Hypothalamus (tissue), 51 donors: Measurements from ENCODE around the gene RPH3AL.

ENCODE experiments used
- DNase-seq, 51 donors: peaks; one replicate each; lab custom pipeline; 2025; lab: John Stamatoyannopoulos, UW

Gene RPH3AL

DNA sequence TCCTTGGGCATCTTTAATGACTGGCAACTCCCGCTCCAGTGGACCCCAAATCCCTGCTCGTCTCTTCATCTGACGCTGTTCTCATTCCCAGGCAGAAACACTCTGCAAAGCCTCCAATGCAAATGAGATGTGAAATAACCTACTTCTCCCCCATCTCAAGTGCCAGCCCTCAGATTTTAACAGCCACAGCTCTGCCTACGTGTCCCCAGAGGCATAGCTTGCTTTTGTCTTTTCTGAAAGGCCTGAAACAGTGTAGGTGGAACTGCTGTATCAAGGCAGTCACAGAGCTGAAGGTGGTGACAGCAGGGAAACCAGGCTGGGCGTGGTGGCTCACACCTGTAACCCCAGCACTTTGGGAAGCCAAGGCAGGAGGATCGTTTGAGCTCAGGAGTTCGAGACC is 14.7 kb downstream of the RPH3AL start:
- peak in 2 of 51 donors; percentile 22 to 61 for DNase-seq

DNA sequence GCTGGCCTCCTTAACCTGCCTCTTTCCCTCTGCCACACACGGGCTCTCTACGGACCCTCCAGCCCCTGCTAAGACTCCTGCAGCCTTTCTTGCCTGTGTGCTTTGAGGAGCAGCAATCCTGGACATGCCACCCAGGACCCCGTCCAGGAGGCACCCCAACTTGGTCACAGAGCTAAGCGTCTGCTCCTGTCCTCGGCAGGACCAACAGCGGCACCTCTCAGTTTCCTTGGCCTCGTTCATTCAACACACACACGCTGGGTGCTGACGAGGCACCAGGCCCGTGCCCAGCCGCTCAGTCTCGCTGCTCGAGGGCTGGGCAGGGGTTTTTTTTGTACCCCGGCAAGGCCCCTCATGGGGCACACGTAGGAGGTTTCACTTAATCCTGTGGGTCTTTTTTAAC is 15.2 kb downstream of the RPH3AL start:
- no peak for DNase-seq

DNA sequence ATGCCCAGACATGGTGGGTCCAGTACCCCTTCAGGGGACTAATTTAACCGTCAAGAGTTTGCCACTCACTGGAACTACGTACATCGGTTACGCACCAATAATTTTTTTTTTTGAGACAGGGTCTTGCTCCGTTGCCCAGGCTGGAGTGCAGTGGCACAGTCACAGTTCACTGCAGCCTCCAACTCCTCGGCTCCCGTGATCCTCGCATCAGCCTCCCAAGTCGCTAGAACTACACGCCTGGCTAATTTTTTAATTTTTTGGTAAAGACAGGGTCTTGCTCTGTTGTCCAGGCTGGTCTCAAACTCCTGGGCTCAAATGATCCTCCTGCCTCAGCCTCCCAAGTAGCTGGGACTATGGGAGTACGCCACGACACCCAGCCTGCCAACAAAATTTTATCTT is 15.6 kb downstream of the RPH3AL start:
- no peak for DNase-seq

DNA sequence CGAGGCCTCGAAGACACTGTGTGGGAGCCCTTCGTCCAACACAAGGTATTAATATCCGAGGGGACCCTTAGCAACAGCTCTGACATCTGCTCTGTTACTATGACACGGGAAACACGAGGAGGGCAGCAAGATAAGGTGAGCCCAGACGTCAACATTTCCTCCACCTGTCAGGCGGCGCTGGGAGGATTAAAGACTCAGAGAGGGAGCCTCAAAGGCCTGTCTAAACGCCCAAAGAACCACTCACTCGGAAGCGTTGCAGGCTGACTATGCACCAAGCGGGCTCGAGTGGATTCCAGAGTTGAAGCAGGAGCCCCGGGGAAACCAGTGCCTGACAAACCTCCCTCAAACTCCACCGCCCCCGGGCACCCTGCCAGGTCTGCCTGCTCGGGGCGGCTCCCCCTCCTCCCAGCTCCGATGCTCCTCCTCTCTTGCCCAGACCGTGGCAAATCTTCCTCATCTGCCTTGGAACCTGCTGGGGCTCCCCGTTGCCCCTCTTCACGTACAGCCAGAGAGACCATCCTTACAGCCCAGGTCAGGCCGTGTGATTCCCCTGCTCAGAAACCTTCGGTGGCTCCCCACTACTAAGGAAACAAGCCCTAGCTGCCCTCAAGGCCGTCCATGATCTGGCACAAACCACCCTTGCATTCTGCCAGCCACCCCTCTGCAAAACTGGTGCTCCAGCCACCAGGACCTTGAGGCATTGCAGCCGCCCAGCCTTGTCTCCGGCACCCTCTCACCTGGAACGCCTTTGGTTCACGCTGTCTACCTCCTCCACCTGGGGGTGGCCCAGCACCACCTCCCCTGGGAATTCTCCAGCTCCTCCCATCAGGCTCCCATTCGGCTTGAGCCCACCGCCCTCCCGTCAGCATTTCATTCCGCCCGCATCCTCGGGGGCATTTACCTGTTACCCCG is 16.2 kb downstream of the RPH3AL start:
- DNase-seq, result peak in 5 of 51 donors; percentile 11 to 50 (median 24)

DNA sequence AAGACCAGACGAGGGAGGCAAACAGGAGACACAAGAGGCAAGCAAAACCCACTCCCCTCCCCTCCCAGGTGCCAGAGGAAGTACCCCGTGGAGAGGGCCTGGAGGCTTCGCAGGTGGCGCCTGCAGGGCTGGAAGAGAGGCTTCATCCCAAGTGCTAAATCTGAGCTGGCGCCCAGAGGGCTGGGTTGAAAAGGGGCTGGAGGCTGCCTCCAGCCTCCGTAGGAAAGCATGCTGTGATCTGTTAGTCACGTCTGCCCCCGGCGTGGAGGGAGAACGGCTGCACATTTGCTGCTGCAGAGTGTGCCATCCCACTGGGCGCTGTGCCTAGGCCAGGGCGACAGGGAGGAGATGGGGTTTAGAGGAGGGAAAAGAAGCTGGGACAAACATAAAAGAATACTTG is 16.9 kb downstream of the RPH3AL start:
- no peak for DNase-seq

DNA sequence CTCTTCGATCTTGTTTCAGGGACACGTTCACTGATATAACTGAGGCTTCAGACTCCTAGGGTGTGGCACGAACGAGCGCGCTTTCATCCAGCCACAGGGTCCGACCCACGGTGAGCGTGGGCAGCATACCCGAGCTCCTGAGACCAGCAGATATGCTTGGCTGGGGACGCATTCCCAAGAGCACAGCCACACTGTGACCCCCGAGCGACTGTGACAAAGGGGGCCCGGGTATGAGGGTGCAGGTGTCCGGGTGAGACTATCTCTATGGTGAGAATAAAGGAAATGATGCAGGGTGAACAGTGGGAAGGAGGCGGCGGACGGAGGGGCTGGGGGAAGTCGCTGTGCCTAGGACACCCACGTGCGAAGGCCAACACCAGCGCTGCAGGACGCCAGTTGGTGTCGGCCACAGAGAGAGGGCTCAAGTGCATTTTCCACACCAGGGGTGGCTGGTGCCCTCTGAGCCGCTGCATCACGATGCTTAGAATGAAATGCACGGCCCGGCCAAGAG is 17.6 kb downstream of the RPH3AL start:
- DNase-seq, result no peak

DNA sequence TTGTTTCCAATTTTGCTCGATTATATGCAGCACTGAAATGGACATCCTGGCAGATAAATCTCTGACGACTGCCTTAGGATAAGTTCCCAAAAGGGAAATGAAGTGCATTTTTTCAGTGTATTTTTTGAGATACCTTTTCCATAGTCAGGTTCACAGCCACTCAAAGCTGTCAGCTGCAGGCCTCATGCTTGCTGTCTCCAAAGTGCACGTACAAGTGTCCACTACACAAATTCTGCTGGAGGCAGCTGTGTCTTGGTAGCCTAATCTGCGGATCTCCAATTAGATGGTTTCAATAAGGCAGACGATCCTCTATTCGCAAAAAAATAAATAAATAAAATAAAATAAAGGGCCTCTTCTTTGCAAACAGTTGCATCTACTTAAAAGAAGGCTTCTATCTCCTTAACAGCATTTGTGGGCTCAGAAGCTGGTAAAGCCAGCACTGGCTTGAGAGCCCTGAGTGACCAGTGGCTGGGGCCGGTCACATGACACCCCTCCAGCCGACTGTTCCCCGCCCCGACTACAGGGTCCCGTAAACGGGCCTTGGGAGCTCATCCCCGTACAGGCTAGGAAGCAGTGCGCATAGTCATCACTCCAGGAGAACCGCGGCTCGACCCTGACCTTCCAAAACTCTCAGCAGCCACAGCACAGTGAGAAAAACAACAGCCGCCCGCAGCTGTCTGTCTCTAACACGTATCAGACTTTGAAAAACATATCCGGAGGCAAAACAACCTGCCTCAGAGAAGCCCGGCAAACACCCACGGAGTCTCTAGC is 18.8 kb downstream of the RPH3AL start:
- peak in 48 of 51 donors; percentile 15 to 86 (median 61) for DNase-seq

DNA sequence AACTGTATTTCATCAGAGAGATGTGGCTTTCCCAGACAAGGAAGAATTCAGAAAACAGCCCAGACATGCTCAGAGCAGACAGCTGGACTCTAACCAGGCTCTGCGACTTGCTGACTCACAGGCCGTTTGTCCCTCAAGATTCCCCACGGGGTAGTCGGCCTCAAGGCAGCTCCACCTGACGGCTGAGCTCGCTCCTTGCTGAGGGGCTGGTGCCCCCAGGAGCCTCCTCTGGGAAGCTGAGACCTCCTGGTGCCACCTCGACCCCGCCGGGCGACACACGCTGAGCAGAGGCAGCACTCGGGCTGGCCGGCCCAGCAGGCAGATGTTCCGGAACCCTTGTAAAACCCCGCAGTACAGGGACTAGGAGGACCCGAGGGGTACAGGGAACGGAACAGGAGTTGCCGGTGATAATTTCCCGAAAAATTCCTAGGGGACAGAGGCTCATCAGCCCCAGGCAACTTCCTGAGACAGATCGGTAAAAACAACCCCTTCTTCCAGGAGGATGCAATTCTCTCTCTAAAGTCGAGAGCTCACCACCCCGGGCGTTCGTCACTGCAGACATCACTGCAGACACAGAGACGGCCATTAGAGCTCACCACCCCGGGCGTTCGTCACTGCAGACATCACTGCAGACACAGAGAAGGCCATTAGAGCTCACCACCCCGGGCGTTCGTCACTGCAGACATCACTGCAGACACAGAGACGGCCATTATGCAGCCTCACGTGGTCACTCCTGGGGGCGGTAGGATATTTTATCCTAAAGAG is 19.9 kb downstream of the RPH3AL start:
- peak in 3 of 51 donors; percentile 5 to 24 (median 10) for DNase-seq

DNA sequence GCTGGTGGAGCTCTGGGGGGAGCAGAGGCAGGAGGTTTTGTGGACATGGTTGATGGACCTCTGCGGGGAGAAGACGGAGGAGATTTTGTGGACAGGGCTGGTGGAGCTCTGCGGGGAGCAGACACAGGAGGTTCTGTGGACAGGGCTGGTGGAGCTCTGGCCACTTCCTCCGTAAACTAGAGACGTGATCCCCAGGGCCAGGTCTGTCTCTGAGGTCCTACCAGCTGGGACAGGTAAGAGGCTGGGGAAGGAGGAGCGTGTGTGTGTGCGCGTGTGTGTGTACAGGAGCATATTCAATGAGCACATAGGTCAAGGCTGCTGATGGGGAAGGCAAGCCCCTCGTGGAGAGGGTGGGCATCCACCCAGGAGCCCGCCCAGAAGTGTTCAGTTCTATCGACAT is 20.6 kb downstream of the RPH3AL start:
- DNase-seq, result no peak

DNA sequence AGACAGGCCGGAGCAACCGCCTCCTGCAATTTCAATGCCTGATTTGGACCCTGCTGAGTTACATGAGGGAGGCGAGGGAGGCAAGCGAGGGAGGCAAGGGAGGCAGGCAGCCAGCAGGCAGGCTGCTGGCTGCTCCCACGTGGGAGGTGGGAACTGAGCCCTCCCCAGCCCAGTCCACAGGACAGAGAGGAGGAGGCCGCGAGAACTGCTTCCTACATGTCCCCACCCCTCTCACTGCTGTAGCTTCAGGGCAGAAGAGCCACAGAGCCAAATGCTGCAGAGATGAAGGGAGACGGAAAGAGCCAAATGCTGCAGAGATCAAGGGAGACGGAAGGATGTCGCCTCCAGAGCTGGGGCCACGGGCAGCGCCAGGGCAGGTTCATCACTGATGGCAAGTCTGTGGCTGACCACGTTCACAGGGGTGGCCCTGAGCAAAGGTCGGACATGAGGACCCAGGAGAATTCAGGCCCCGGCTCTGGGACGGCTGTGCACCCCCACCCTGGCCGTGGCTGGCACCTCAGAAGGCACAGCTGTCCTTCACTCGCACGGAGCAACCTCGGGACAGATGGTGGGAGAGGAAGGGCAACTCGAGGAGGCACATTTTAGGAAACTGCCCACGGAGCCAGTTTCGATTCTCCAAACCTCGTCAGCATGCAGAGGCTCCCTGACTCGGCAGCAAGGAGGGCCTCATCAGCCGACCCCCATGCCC is 21.5 kb downstream of the RPH3AL start:
- DNase-seq, result peak in 21 of 51 donors; percentile 13 to 53 (median 29)

DNA sequence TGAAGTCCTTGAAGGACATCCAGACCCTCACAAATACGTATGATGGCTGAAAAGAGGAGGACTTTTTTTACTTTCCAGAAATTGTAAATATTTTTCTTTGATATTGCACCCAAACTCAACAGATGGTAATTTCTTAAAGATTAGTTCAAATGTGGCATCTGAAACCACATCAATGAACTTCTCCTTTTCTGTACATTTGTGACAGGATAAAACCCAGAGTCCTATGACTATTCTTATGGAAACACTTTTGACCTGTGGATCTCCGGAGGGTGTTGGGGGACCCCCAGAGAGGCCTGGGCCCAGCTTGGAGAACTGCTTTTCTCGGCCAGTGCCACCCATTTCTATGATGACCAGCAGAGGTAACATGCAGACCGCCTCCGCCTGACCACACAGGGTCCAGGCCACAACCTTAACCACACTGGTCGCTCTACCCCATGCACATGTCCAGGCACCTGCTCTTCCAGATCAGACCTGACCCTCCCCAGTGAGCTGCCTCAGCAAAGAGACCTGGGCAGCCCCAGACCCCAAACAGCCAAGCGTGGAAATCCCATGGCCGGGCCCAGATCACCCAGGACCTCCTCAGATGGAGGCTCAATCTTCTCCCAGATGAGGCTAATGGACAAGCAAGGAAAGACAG is 22.7 kb downstream of the RPH3AL start:
- no peak for DNase-seq

DNA sequence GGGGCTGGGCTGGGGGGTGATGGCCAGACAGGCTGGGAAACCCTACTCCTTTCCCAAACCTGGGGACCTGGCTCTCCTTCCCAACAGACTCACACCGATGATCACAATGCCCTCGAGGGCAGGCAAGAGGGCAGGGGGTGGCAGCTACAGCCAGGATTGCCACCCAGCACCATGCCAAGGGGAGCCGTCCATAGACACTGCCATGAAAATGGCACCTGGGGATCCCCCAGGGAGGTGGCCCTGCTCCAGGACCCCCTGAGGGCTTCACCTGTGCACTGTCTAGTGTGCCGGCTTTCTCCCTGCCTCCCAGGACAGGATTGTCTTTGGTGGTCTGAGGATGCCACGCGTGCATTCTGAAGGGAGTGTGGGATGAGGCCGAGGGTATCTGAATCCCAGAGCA is 24.6 kb downstream of the RPH3AL start:
- no peak for DNase-seq

DNA sequence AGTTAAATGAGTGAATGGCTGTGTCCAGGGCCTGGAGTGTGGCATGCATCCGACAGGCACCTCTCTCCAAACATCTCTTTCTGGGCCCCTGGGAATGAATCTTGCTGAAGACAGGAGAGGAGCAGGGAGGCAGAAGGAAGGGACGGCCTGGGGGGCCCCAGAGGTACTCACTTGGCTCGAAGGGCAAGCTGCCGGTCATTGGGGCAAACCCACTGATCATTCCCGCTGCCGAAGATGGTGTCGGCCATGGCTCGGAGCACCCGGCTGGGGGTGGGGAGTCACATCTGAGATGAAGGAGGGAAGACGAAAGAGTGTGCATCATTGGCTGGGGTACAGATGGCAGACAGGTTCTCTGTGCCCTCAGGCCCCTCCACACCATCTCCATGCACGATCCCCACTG is 25.3 kb downstream of the RPH3AL start:
- DNase-seq, result no peak

DNA sequence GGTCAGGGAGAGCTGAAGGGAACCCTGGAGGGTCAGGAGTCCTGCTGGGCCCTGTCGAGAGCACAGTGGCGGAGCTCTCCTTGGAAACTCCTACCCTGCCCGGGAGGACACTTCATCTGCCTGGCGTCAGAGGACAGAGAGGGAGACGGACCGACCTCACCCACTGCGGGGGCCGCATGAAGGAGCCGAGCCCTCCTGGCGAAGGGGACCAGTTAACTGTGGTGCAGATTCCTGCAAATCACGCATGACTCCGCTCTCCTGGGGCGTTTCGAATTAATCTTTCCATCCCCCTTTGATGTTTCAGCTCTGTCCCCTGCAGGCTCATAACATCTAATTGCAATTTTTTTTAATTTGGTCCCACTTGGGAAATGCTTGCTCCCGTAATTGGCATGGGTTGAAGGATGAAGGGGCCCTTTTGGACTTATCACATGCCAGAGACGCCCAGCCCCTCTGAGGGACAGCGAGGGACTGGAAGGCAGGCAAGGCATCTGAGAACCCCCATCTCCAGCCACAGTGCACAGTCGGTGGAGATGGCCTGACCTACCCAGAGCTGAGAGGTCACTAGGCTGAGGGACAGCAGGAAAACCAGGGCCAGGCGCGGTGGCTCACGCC is 26.5 kb downstream of the RPH3AL start:
- DNase-seq, result no peak

DNA sequence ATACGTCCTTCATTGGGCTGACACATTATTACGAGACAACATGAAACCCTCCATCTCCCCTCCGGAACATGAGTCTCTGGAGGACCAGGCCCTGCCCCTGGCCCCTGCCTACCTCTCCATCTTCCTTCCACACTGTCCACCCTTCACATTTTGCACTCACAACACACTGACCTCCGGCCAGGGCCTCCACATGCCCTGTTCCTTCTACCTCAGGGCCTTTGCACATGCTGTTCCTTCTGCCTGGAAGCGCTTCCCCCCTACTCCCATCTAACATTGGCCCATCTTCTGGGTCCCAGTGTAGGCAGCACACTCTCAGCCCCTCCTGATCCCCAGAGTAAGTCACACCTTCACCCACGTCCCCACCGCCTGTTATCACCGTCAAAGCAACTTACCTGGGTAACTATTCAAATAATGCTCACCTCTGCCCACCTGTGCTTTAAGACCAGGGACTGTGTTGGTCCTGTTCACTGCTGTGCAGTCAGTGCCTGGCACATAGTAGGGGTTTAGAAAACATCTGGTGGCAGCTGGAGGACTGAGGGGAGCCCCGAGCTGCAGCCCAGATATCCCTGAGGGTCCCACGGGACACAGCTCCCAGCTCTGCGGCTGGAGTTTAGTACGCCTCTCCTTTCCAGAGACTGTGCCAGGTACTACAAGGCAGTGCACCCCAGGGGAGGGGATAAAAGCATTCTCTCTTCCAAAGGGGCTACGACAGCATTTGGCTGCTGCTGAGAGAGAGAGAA is 27.2 kb downstream of the RPH3AL start:
- no peak for DNase-seq

DNA sequence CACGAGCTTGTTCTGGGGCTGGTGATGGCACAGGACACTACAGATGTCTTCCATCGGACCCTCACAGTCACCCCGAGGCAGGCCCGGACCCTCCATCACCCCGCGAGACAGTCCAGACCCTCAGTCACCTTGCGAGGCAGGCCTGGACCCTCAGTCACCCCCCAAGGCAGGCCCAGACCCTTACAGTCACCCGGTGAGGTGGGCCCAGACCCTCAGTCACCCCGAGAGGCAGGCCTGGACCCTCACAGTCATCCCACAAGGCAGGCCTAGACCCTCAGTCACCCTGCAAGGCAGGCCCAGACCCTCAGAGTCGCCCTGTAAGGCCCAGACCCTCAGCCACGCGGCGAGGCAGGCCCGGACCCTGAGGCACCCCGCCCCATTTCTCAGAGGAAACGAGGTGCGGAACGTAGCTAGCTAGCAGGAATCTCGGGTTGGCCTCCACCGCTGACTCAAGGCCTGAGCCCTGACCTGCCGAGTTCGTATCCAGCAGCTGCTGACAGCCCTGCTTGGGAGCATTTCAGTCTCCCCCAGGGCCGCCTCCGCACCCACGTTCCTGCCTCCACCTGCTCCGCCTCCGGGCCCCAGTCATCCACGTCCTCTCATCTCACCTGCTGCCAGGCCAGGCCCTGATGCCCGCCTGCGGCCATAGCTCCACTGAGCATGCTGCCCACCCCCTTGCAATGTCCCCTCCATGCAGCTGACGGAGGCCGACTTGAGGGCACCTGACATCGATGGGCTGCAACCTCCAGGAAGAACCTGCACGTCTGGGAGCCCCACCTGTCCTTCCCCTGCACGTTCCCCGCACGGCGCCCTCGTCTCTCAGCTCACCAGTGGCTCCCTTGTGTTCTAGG is 28.7 kb downstream of the RPH3AL start:
- DNase-seq, result no peak

DNA sequence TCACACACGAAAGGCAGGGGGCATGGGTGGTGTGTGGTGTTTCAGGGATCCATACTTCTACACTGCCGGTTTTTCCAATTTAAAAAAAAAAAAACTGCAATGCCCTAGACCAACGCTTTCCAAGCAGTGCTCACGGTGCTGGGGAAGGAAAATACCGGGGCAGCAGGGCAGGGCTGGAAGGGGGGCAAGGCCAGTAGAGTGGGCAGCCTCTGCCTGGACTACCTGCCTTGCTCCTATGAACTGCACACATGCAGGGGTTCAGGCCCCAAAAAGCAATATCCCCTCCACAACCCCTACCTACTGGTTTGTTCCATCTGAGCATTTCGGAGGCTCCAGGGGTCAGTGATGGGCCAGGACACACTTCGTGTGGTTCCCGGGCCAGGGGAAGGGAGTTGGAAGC is 29.4 kb downstream of the RPH3AL start:
- no peak for DNase-seq
